Measurements from ENCODE around the gene RABAC1.

- TF ChIP-seq REST (IDR thresholded peaks at IDR 0.05; ENCODE audit: borderline replicate concordance) = no peak
- TF ChIP-seq CTCF (IDR thresholded peaks at IDR 0.05; ENCODE audit: poor library complexity, severe bottlenecking) = no peak
- no peak for TF ChIP-seq EZH2 (IDR thresholded peaks at IDR 0.05; ENCODE audit: borderline replicate concordance, insufficient read depth, low read length, poor library complexity, severe bottlenecking)
These were observed 2.5 kb downstream of the RABAC1 start for GRCh38 chr19:41956621-41957020.
